Anterior cingulate cortex (tissue), 58 donors: Measurements from ENCODE around the gene EDEM1.
"Not testable (repeated sequence)": the region's sequence is repeated elsewhere in the genome, so short reads cannot be mapped to it uniquely, and the experiment has no call there.

Experiments used
- DNase-seq, 58 donors: peaks; one replicate each; lab custom pipeline; 2025; lab: John Stamatoyannopoulos, UW

EDEM1 gene

GRCh38 chr3:5170975-5171374 lies 16.5 kb upstream of the EDEM1 start:
- no peak for DNase-seq

GRCh38 chr3:5172018-5172417 lies 15.5 kb upstream of the EDEM1 start:
- no peak for DNase-seq

GRCh38 chr3:5179036-5179435 lies 8.5 kb upstream of the EDEM1 start:
- not testable (repeated sequence) for DNase-seq

- no peak for DNase-seq
Observed at GRCh38 chr3:5181469-5182141, 5.9 kb upstream of the EDEM1 start.

- DNase-seq = not testable (repeated sequence)
Observed at GRCh38 chr3:5183714-5184113, 3.8 kb upstream of the EDEM1 start.

GRCh38 chr3:5184499-5184898 lies 3.0 kb upstream of the EDEM1 start:
- no peak for DNase-seq

GRCh38 chr3:5185093-5185673 lies 2.3 kb upstream of the EDEM1 start:
- DNase-seq = no peak

GRCh38 chr3:5186089-5186857 lies 1.2 kb upstream of the EDEM1 start:
- peak in 1 of 58 donors; percentile 12 for DNase-seq

GRCh38 chr3:5186858-5187155 lies 700 bp upstream of the EDEM1 start:
- no peak for DNase-seq

- DNase-seq = peak in 13 of 58 donors; percentile 10 to 66 (median 47)
Observed at GRCh38 chr3:5187920-5188418, 462 bp downstream of the EDEM1 start.

- peak in 1 of 58 donors; percentile 31 for DNase-seq
Observed at GRCh38 chr3:5188419-5189221, 1.1 kb downstream of the EDEM1 start.

GRCh38 chr3:5190147-5190791 lies 2.8 kb downstream of the EDEM1 start:
- DNase-seq = no peak

GRCh38 chr3:5191555-5192304 lies 4.2 kb downstream of the EDEM1 start:
- DNase-seq = no peak

- DNase-seq = no peak
Observed at GRCh38 chr3:5192571-5193365, 5.3 kb downstream of the EDEM1 start.

- DNase-seq = no peak
Observed at GRCh38 chr3:5194341-5194740, 6.8 kb downstream of the EDEM1 start.

- no peak for DNase-seq
Observed at GRCh38 chr3:5194801-5195509, 7.4 kb downstream of the EDEM1 start.

GRCh38 chr3:5195605-5196004 lies 8.1 kb downstream of the EDEM1 start:
- peak in 2 of 58 donors; percentile 5 to 7 for DNase-seq

GRCh38 chr3:5197022-5197421 lies 9.5 kb downstream of the EDEM1 start:
- no peak for DNase-seq
